HepG2 (cell line): Measurements from ENCODE around the gene ANP32B. TPM values are rescaled to one million over a fixed set of nuclear protein-coding genes. Genes with fewer than 3 reads are reported as not detected.

Source experiments
- EHMT2 ChIP-seq: fragments of 200-600 bp; sonication (generic); IDR thresholded peaks from 2 replicates; pipeline ENCODE4 v1.7.0; 2017; ENCODE audit warnings: antibody characterized with exemption, low read depth, low read length, borderline replicate concordance
- HNF4G ChIP-seq, 2 experiments: sonication (generic) in 1 of 2; formaldehyde crosslinking in 1 of 2; IDR thresholded peaks; 2 replicates each; pipeline versions ENCODE4 v1.4.0 to v1.6.1; 2011 to 2020; ENCODE audit warnings: borderline replicate concordance in 2 of 2, low read depth in 2 of 2, mild to moderate bottlenecking in 2 of 2, low read length in 1 of 2, missing genetic modification reagents in 1 of 2, moderate library complexity in 1 of 2
- ISX ChIP-seq: sonication (generic); formaldehyde crosslinking; conservative IDR thresholded peaks from 2 replicates; pipeline ENCODE4 v1.5.0; 2020; ENCODE audit warnings: missing genetic modification reagents
- KDM5B ChIP-seq: sonication (generic); formaldehyde crosslinking; IDR thresholded peaks from 2 replicates; pipeline ENCODE4 v1.4.0; 2020; ENCODE audit warnings: missing genetic modification reagents, mild to moderate bottlenecking, borderline replicate concordance
- MYC ChIP-seq: sonication (generic); formaldehyde crosslinking; IDR thresholded peaks from 2 replicates; pipeline ENCODE4 v1.9.0; 2021; ENCODE audit warnings: missing genetic modification reagents, borderline replicate concordance
- NFAT5 ChIP-seq: sonication (generic); formaldehyde crosslinking; IDR thresholded peaks from 2 replicates; pipeline ENCODE4 v1.4.0; 2020; ENCODE audit warnings: missing genetic modification reagents
- RXRA ChIP-seq: sonication (generic); formaldehyde crosslinking; IDR thresholded peaks from 2 replicates; pipeline ENCODE4 v1.5.1; 2020; ENCODE audit warnings: missing genetic modification reagents
- SALL2 ChIP-seq: sonication (generic); formaldehyde crosslinking; IDR thresholded peaks from 2 replicates; pipeline ENCODE4 v1.8.1; 2023; ENCODE audit warnings: mild to moderate bottlenecking, missing genetic modification reagents, inconsistent platforms
- TCF12 ChIP-seq, 2 experiments: fragments of 450-650 bp in 1 of 2; sonication (generic) in 1 of 2; formaldehyde crosslinking in 1 of 2; IDR thresholded peaks; 2 replicates each; pipeline versions ENCODE4 v1.6.1 to v1.8.0; 2017 to 2022; ENCODE audit warnings: antibody characterized with exemption in 1 of 2, mild to moderate bottlenecking in 1 of 2, missing genetic modification reagents in 1 of 2, moderate library complexity in 1 of 2
- ZBTB38 ChIP-seq: sonication (generic); formaldehyde crosslinking; IDR thresholded peaks from 2 replicates; pipeline ENCODE4 v1.5.1; 2020; ENCODE audit warnings: mild to moderate bottlenecking, missing genetic modification reagents
- ZFP1 ChIP-seq: IDR thresholded peaks from 2 replicates; pipeline ENCODE4 v1.6.1; 2016
- ZFP37 ChIP-seq: sonication (generic); formaldehyde crosslinking; IDR thresholded peaks from 2 replicates; pipeline ENCODE4 v1.4.0; 2020; ENCODE audit warnings: missing genetic modification reagents, borderline replicate concordance
- ZNF280B ChIP-seq: sonication (generic); formaldehyde crosslinking; IDR thresholded peaks from 2 replicates; pipeline ENCODE4 v1.5.0; 2020; ENCODE audit warnings: missing genetic modification reagents, mild to moderate bottlenecking, borderline replicate concordance
- ZNF460 ChIP-seq: sonication (generic); formaldehyde crosslinking; IDR thresholded peaks from 2 replicates; pipeline ENCODE4 v1.5.1; 2020; ENCODE audit warnings: missing genetic modification reagents, mild to moderate bottlenecking, borderline replicate concordance
- ZNF7 ChIP-seq: IDR thresholded peaks from 2 replicates; pipeline ENCODE4 v1.6.1; 2016; ENCODE audit warnings: missing biosample characterization, missing genetic modification reagents
- ZNF747 ChIP-seq: sonication (generic); formaldehyde crosslinking; IDR thresholded peaks from 2 replicates; pipeline ENCODE4 v1.8.1; 2023; ENCODE audit warnings: missing genetic modification reagents, mild to moderate bottlenecking, borderline replicate concordance
- ZNF768 ChIP-seq: sonication (generic); formaldehyde crosslinking; IDR thresholded peaks from 2 replicates; pipeline ENCODE4 v1.4.0; 2020; ENCODE audit warnings: missing genetic modification reagents
- ZNF792 ChIP-seq: IDR thresholded peaks from 2 replicates; pipeline ENCODE4 v1.6.1; 2016
- polyA plus RNA-seq, 8 experiments: library from polyadenylated mRNA; depleted of rRNA in 3 of 8; stranded (reverse) in 7 of 8; unstranded in 1 of 8; fragments of >200 nt; fragmentation: Illumina TruSeq in 4 of 8; extraction: Trizol in 4 of 8; gene quantifications; 2 replicates each; pipeline versions ENCODE4 v1.2.1 to v1.2.3, GENCODE V29; 2011 to 2016; ENCODE audit warnings: low read depth in 4 of 8, missing spikeins in 1 of 8, mixed read lengths in 1 of 8; ENCODE audit not compliant: insufficient read depth in 1 of 8
- total RNA-seq, 5 experiments: library from RNA; depleted of rRNA; stranded (reverse); fragments of >200 nt; fragmentation: Illumina TruSeq; extraction: Trizol; gene quantifications; 2 replicates each; pipeline ENCODE4 v1.2.3, GENCODE V29; 2016; ENCODE audit warnings: low read depth in 1 of 5
- TF ChIP-seq, protein P1 (sequence below): sonication (generic); formaldehyde crosslinking; IDR thresholded peaks from 2 replicates; pipeline ENCODE4 v1.5.1; 2020; ENCODE audit warnings: mild to moderate bottlenecking, missing genetic modification reagents

ANP32B gene
- total and polyA plus RNA-seq, 2 of the 13 experiments (the other 11 are each of a cell fraction or from before 2014, with no cell fraction given), result 22.1 to 37.5 TPM

DNA sequence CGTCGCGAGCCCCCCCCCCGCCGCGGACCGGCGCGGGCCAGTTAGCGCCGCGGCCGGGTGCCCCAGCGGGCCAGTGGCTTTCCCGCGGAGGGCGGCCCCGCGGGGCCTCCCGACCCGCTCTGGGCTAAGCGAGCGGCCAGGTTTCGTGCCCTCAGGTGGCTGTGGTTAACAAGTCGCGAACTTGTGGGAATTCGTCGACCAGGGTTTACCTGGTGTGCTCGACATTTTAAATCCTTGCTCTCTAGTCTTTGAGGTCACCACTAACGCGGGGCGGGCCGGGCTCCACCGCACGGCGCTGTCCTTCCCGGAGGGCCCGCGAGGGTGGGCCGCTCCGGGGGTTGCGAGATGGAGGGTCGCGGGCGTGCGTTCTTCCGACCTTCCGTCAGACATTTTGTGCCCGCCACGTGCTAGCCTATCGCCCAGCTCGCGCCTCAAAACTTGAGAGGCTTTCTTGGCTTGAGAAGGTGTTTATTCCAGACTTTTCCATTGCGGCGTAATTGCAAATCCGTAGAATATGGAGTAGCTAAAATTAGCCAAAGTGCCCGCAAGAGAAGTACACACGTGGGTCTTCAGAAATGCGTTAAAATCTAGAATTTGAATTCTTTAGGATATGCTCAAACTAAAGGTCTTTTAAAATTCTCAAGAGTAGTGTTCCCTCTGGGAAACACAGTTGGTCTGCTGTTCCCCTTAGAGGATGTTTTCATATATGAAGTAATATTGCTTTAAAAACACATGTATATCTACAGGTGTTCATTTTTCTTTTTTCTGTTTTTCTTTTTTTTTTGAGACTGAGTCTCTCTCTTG is 2.1 kb downstream of the ANP32B start (continued):
- TF ChIP-seq NFAT5 (peak; percentile 11; the same call in 1 of the 2 replicates), KDM5B (CRISPR knock-in tag) (0 out of 2 replicates have a peak, but pooled peaks have one; percentile 46), RXRA (CRISPR knock-in tag) (0 out of 2 replicates have a peak, but pooled peaks have one; percentile 32), HNF4G (IDR thresholded peaks at IDR 0.05; ENCODE audit: borderline replicate concordance, low read depth, low read length) (no peak), HNF4G (CRISPR knock-in tag; IDR thresholded peaks at IDR 0.05; ENCODE audit: borderline replicate concordance, low read depth) (no peak), ISX (peak; percentile 65; the same call in 1 of the 2 replicates), ZNF792 (0 out of 2 replicates have a peak, but pooled peaks have one; percentile 50), ZNF747 (CRISPR knock-in tag) (no peak), ZNF7 (CRISPR knock-in tag) (no peak), EHMT2 (no peak), ZNF280B (CRISPR knock-in tag) (no peak), ZNF460 (CRISPR knock-in tag) (no peak), ZNF768 (CRISPR knock-in tag) (no peak), ZFP1 (no peak), SALL2 (CRISPR knock-in tag) (peak; percentile 21; the same call in 1 of the 2 replicates), MYC (peak; percentile 83), ZBTB38 (CRISPR knock-in tag) (peak; percentile 22; the same call in 1 of the 2 replicates), TCF12 (IDR thresholded peaks at IDR 0.05) (no peak), TCF12 (CRISPR knock-in tag; IDR thresholded peaks at IDR 0.05) (no peak), ZFP37 (CRISPR knock-in tag) (no peak)
- TF ChIP-seq, protein P1, sequence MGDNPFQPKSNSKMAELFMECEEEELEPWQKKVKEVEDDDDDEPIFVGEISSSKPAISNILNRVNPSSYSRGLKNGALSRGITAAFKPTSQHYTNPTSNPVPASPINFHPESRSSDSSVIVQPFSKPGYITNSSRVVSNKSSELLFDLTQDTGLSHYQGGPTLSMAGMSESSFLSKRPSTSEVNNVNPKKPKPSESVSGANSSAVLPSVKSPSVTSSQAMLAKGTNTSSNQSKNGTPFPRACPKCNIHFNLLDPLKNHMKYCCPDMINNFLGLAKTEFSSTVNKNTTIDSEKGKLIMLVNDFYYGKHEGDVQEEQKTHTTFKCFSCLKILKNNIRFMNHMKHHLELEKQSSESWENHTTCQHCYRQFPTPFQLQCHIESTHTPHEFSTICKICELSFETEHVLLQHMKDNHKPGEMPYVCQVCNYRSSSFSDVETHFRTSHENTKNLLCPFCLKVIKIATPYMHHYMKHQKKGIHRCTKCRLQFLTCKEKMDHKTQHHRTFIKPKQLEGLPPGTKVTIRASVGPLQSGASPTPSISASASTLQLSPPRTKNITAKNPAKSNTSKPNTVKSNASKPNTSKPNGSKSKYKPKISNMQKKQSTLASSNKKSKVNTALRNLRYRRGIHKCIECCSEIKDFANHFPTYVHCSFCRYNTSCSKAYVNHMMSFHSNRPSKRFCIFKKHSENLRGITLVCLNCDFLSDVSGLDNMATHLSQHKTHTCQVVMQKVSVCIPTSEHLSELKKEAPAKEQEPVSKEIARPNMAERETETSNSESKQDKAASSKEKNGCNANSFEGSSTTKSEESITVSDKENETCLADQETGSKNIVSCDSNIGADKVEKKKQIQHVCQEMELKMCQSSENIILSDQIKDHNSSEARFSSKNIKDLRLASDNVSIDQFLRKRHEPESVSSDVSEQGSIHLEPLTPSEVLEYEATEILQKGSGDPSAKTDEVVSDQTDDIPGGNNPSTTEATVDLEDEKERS (CRISPR knock-in tag), result no peak
